Activated T-helper 1 cell treated with anti-CD3 and anti-CD28 coated beads, Interleukin-12 subunit alpha, Interleukin-12 subunit beta, Interleukin-2, Interleukin-4 antibody, amounts not matched to agents 30 ng/mL and 10 ng/mL and 1 ng/mL, durations not matched to agents 14 hours and 24 hours and 36 hours (primary cell): ENCODE measurements around the gene SNX12. TPM values are rescaled to one million over a fixed set of nuclear protein-coding genes. Genes with fewer than 3 reads are reported as not detected.

Source experiments
- total RNA-seq: library from RNA; stranded (reverse); gene quantifications from 2 replicates; pipeline ENCODE4 v1.2.3, GENCODE V29; 2022

Gene SNX12
- total RNA-seq, 1 donor from 2014 or later: 47.9 TPM

Other genes starting within 250 kb of the SNX12 start
- 0.12 TPM in 1 of 2 replicates, not detected in the other for gene TEX11, start 159.6 kb downstream of the SNX12 start, total RNA-seq
- not detected in 2 replicates for gene SLC7A3, start 137.2 kb downstream of the SNX12 start, total RNA-seq
- 10.7 and 11.9 TPM in 2 replicates for gene FOXO4, start 27.5 kb upstream of the SNX12 start, total RNA-seq
- 17.1 and 21.2 TPM in 2 replicates for gene CXorf65, start 38.4 kb upstream of the SNX12 start, total RNA-seq
- 375 and 397 TPM in 2 replicates for gene IL2RG, start 43.2 kb upstream of the SNX12 start, total RNA-seq
- gene MED12, start 50.3 kb upstream of the SNX12 start, total RNA-seq: 59.9 and 65.4 TPM in 2 replicates
- gene NLGN3, start 76.5 kb upstream of the SNX12 start, total RNA-seq: 1.1 and 1.6 TPM in 2 replicates
- not detected in 2 replicates for gene GJB1, start 154.9 kb upstream of the SNX12 start, total RNA-seq
- gene ZMYM3, start 185.8 kb upstream of the SNX12 start, total RNA-seq: 12.6 and 13.2 TPM in 2 replicates
- 512 and 546 TPM in 2 replicates for gene NONO, start 215.3 kb upstream of the SNX12 start, total RNA-seq
- 4.9 and 7.0 TPM in 2 replicates for gene ITGB1BP2, start 233.4 kb upstream of the SNX12 start, total RNA-seq